Measurements from ENCODE around the gene LUZP2. TPM values are rescaled to one million over a fixed set of nuclear protein-coding genes. Genes with fewer than 3 reads are reported as not detected.

Gene LUZP2
- total RNA-seq, 1 donor from 2014 or later = 0.96 TPM

DNA sequence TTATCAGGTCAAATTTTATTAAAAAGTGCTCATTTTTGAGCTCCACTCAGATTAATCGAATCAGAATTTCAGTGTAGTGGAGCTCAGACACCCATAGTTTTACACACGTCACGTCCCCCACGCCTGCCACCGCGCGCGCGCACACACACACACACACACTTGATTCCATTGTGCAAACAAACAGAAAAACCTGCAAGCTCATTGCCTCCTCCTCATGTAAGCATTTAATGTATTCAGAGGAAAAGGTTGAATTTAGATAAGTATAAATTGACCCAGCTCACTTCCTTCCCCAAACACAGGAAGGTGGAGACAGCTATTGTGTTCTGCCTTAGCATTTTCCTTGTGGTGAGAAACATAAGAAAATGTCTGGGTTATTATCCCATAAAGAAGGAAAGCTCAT is 336.7 kb downstream of the LUZP2 start:
- TF ChIP-seq, protein P1, sequence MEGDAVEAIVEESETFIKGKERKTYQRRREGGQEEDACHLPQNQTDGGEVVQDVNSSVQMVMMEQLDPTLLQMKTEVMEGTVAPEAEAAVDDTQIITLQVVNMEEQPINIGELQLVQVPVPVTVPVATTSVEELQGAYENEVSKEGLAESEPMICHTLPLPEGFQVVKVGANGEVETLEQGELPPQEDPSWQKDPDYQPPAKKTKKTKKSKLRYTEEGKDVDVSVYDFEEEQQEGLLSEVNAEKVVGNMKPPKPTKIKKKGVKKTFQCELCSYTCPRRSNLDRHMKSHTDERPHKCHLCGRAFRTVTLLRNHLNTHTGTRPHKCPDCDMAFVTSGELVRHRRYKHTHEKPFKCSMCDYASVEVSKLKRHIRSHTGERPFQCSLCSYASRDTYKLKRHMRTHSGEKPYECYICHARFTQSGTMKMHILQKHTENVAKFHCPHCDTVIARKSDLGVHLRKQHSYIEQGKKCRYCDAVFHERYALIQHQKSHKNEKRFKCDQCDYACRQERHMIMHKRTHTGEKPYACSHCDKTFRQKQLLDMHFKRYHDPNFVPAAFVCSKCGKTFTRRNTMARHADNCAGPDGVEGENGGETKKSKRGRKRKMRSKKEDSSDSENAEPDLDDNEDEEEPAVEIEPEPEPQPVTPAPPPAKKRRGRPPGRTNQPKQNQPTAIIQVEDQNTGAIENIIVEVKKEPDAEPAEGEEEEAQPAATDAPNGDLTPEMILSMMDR (IDR thresholded peaks at IDR 0.05; ENCODE audit: partially characterized antibody, unreplicated experiment) = no peak
- no peaks in the 10 kb centered on the region for H3K27me3 Mint-ChIP-seq (ENCODE audit: unreplicated experiment)
- no peaks in the 10 kb centered on the region for H3K9me3 Mint-ChIP-seq (ENCODE audit: unreplicated experiment)
- H3K27ac Mint-ChIP-seq (ENCODE audit: unreplicated experiment) = no peak overlapping the region
- no peaks in the 10 kb centered on the region for H3K4me1 Mint-ChIP-seq (ENCODE audit: low read depth, unreplicated experiment)
- DNase-seq = no peak
- no peak overlapping the region for H3K4me3 Mint-ChIP-seq (ENCODE audit: unreplicated experiment)
- no peaks in the 10 kb centered on the region for H3K36me3 Mint-ChIP-seq (ENCODE audit: unreplicated experiment)

GRCh38 chr11:24837112-24837511 is 340.3 kb downstream of the LUZP2 start:
- Mint-ChIP-seq H3K27me3 (ENCODE audit: unreplicated experiment) (no peaks in the 10 kb centered on the region), H3K9me3 (ENCODE audit: unreplicated experiment) (no peaks in the 10 kb centered on the region), H3K4me1 (ENCODE audit: low read depth, unreplicated experiment) (no peaks in the 10 kb centered on the region), H3K36me3 (ENCODE audit: unreplicated experiment) (no peaks in the 10 kb centered on the region), H3K27ac (ENCODE audit: unreplicated experiment) (no peak overlapping the region), H3K4me3 (ENCODE audit: unreplicated experiment) (no peak overlapping the region)
- no peak for DNase-seq
- TF ChIP-seq, protein P1 (IDR thresholded peaks at IDR 0.05; ENCODE audit: partially characterized antibody, unreplicated experiment) = no peak

DNA sequence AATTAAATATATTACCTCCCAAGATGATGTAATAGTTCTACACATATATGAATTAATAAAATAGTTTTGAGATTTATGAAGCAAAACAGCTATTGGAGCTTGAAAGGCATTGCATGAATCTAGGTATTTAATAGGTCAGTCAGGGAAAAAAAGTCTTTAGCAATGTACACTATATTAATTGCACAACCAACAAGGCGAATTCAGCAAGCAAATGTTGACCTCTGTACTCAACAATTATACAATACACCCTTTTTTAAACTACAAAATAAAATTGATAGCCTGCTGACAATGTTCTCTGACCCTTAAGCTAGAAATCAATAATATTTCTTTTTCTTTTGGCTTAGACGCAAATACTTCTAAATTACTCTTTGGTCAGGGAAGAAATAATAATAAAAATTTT is 345.5 kb downstream of the LUZP2 start:
- no peaks in the 10 kb centered on the region for H3K4me1 Mint-ChIP-seq (ENCODE audit: low read depth, unreplicated experiment)
- no peak overlapping the region for H3K4me3 Mint-ChIP-seq (ENCODE audit: unreplicated experiment)
- no peak overlapping the region for H3K27ac Mint-ChIP-seq (ENCODE audit: unreplicated experiment)
- no peaks in the 10 kb centered on the region for H3K27me3 Mint-ChIP-seq (ENCODE audit: unreplicated experiment)
- TF ChIP-seq, protein P1 (IDR thresholded peaks at IDR 0.05; ENCODE audit: partially characterized antibody, unreplicated experiment) = no peak
- no peaks in the 10 kb centered on the region for H3K36me3 Mint-ChIP-seq (ENCODE audit: unreplicated experiment)
- peaks cover 2% of the 10 kb centered on the region for H3K9me3 Mint-ChIP-seq (ENCODE audit: unreplicated experiment)
- no peak for DNase-seq

- peaks cover 2% of the 10 kb centered on the region for H3K9me3 Mint-ChIP-seq (ENCODE audit: unreplicated experiment)
- no peaks in the 10 kb centered on the region for H3K36me3 Mint-ChIP-seq (ENCODE audit: unreplicated experiment)
- no peaks in the 10 kb centered on the region for H3K4me1 Mint-ChIP-seq (ENCODE audit: low read depth, unreplicated experiment)
- H3K4me3 Mint-ChIP-seq (ENCODE audit: unreplicated experiment) = no peak overlapping the region
- no peak for DNase-seq
- TF ChIP-seq, protein P1 (IDR thresholded peaks at IDR 0.05; ENCODE audit: partially characterized antibody, unreplicated experiment) = no peak
- H3K27me3 Mint-ChIP-seq (ENCODE audit: unreplicated experiment) = no peaks in the 10 kb centered on the region
- no peak overlapping the region for H3K27ac Mint-ChIP-seq (ENCODE audit: unreplicated experiment)
Measured at GRCh38 chr11:24844406-24844805, 347.6 kb downstream of the LUZP2 start.

GRCh38 chr11:24848857-24849256 is 352.0 kb downstream of the LUZP2 start:
- Mint-ChIP-seq H3K27ac (ENCODE audit: unreplicated experiment) (no peak overlapping the region), H3K9me3 (ENCODE audit: unreplicated experiment) (peaks cover 2% of the 10 kb centered on the region), H3K4me3 (ENCODE audit: unreplicated experiment) (no peak overlapping the region), H3K4me1 (ENCODE audit: low read depth, unreplicated experiment) (no peaks in the 10 kb centered on the region), H3K27me3 (ENCODE audit: unreplicated experiment) (peaks cover 3% of the 10 kb centered on the region), H3K36me3 (ENCODE audit: unreplicated experiment) (no peaks in the 10 kb centered on the region)
- TF ChIP-seq, protein P1 (IDR thresholded peaks at IDR 0.05; ENCODE audit: partially characterized antibody, unreplicated experiment) = no peak
- DNase-seq = no peak
